Measurements from ENCODE around the gene MRPL50. TPM values are rescaled to one million over a fixed set of nuclear protein-coding genes. Genes with fewer than 3 reads are reported as not detected.

MRPL50 gene
- total RNA-seq, 1 donor, result 17.3 TPM

- Histone ChIP-seq H3K27me3 (ENCODE audit: insufficient read depth, low read length) (no peaks in the 10 kb centered on the region), H3K4me3 (ENCODE audit: low read length) (no peak overlapping the region), H3K9me3 (ENCODE audit: low read depth, low read length) (no peaks in the 10 kb centered on the region), H3K4me1 (ENCODE audit: insufficient read depth, low read length) (no peaks in the 10 kb centered on the region)
Observed at GRCh38 chr9:101428909-101429308, 30.5 kb upstream of the MRPL50 start.

GRCh38 chr9:101427957-101428655 is 29.7 kb upstream of the MRPL50 start:
- Histone ChIP-seq H3K4me1 (ENCODE audit: insufficient read depth, low read length) (no peaks in the 10 kb centered on the region), H3K4me3 (ENCODE audit: low read length) (no peak overlapping the region), H3K9me3 (ENCODE audit: low read depth, low read length) (no peaks in the 10 kb centered on the region), H3K27me3 (ENCODE audit: insufficient read depth, low read length) (no peaks in the 10 kb centered on the region)

GRCh38 chr9:101427358-101427757 is 28.9 kb upstream of the MRPL50 start:
- no peak overlapping the region for H3K4me3 ChIP-seq (ENCODE audit: low read length)
- H3K4me1 ChIP-seq (ENCODE audit: insufficient read depth, low read length), result no peaks in the 10 kb centered on the region
- H3K9me3 ChIP-seq (ENCODE audit: low read depth, low read length), result no peaks in the 10 kb centered on the region
- H3K27me3 ChIP-seq (ENCODE audit: insufficient read depth, low read length), result no peaks in the 10 kb centered on the region

GRCh38 chr9:101421653-101422065 is 23.2 kb upstream of the MRPL50 start:
- no peaks in the 10 kb centered on the region for H3K9me3 ChIP-seq (ENCODE audit: low read depth, low read length)
- H3K4me3 ChIP-seq (ENCODE audit: low read length), result no peak overlapping the region
- H3K4me1 ChIP-seq (ENCODE audit: insufficient read depth, low read length), result no peaks in the 10 kb centered on the region
- no peaks in the 10 kb centered on the region for H3K27me3 ChIP-seq (ENCODE audit: insufficient read depth, low read length)

GRCh38 chr9:101419863-101420262 is 21.4 kb upstream of the MRPL50 start:
- peaks cover 2% of the 10 kb centered on the region for H3K9me3 ChIP-seq (ENCODE audit: low read depth, low read length)
- no peak overlapping the region for H3K4me3 ChIP-seq (ENCODE audit: low read length)
- H3K4me1 ChIP-seq (ENCODE audit: insufficient read depth, low read length), result no peaks in the 10 kb centered on the region
- no peaks in the 10 kb centered on the region for H3K27me3 ChIP-seq (ENCODE audit: insufficient read depth, low read length)

- Histone ChIP-seq H3K4me1 (ENCODE audit: insufficient read depth, low read length) (no peaks in the 10 kb centered on the region), H3K4me3 (ENCODE audit: low read length) (no peak overlapping the region), H3K9me3 (ENCODE audit: low read depth, low read length) (peaks cover 13% of the 10 kb centered on the region), H3K27me3 (ENCODE audit: insufficient read depth, low read length) (no peaks in the 10 kb centered on the region)
Observed at GRCh38 chr9:101418518-101419430, 20.4 kb upstream of the MRPL50 start.

- Histone ChIP-seq H3K27me3 (ENCODE audit: insufficient read depth, low read length) (no peaks in the 10 kb centered on the region), H3K4me3 (ENCODE audit: low read length) (no peak overlapping the region), H3K4me1 (ENCODE audit: insufficient read depth, low read length) (no peaks in the 10 kb centered on the region), H3K9me3 (ENCODE audit: low read depth, low read length) (peaks cover 21% of the 10 kb centered on the region)
Observed at GRCh38 chr9:101417977-101418376, 19.6 kb upstream of the MRPL50 start.

- Histone ChIP-seq H3K4me1 (ENCODE audit: insufficient read depth, low read length) (no peaks in the 10 kb centered on the region), H3K4me3 (ENCODE audit: low read length) (no peak overlapping the region), H3K9me3 (ENCODE audit: low read depth, low read length) (peaks cover 26% of the 10 kb centered on the region), H3K27me3 (ENCODE audit: insufficient read depth, low read length) (no peaks in the 10 kb centered on the region)
Observed at GRCh38 chr9:101417389-101417788, 19.0 kb upstream of the MRPL50 start.

- Histone ChIP-seq H3K4me3 (ENCODE audit: low read length) (no peak overlapping the region), H3K27me3 (ENCODE audit: insufficient read depth, low read length) (no peaks in the 10 kb centered on the region), H3K9me3 (ENCODE audit: low read depth, low read length) (peaks cover 40% of the 10 kb centered on the region), H3K4me1 (ENCODE audit: insufficient read depth, low read length) (no peaks in the 10 kb centered on the region)
Observed at GRCh38 chr9:101415578-101415977, 17.2 kb upstream of the MRPL50 start.

GRCh38 chr9:101414839-101415238 is 16.4 kb upstream of the MRPL50 start:
- Histone ChIP-seq H3K9me3 (ENCODE audit: low read depth, low read length) (peaks cover 47% of the 10 kb centered on the region), H3K27me3 (ENCODE audit: insufficient read depth, low read length) (no peaks in the 10 kb centered on the region), H3K4me3 (ENCODE audit: low read length) (no peak overlapping the region), H3K4me1 (ENCODE audit: insufficient read depth, low read length) (no peaks in the 10 kb centered on the region)

GRCh38 chr9:101409079-101409477 is 10.7 kb upstream of the MRPL50 start:
- Histone ChIP-seq H3K9me3 (ENCODE audit: low read depth, low read length) (peaks cover 91% of the 10 kb centered on the region), H3K27me3 (ENCODE audit: insufficient read depth, low read length) (no peaks in the 10 kb centered on the region), H3K4me3 (ENCODE audit: low read length) (no peak overlapping the region), H3K4me1 (ENCODE audit: insufficient read depth, low read length) (no peaks in the 10 kb centered on the region)

- Histone ChIP-seq H3K27me3 (ENCODE audit: insufficient read depth, low read length) (no peaks in the 10 kb centered on the region), H3K4me1 (ENCODE audit: insufficient read depth, low read length) (no peaks in the 10 kb centered on the region), H3K4me3 (ENCODE audit: low read length) (no peak overlapping the region), H3K9me3 (ENCODE audit: low read depth, low read length) (peaks cover 91% of the 10 kb centered on the region)
Observed at GRCh38 chr9:101408374-101409078, 10.1 kb upstream of the MRPL50 start.

GRCh38 chr9:101403516-101404285 is 5.3 kb upstream of the MRPL50 start:
- Histone ChIP-seq H3K4me1 (ENCODE audit: insufficient read depth, low read length) (peaks cover 18% of the 10 kb centered on the region), H3K9me3 (ENCODE audit: low read depth, low read length) (peaks cover 53% of the 10 kb centered on the region), H3K4me3 (ENCODE audit: low read length) (no peak overlapping the region), H3K27me3 (ENCODE audit: insufficient read depth, low read length) (no peaks in the 10 kb centered on the region)

- Histone ChIP-seq H3K4me3 (ENCODE audit: low read length) (no peak overlapping the region), H3K9me3 (ENCODE audit: low read depth, low read length) (peaks cover 17% of the 10 kb centered on the region), H3K4me1 (ENCODE audit: insufficient read depth, low read length) (peaks cover 31% of the 10 kb centered on the region), H3K27me3 (ENCODE audit: insufficient read depth, low read length) (no peaks in the 10 kb centered on the region)
Observed at GRCh38 chr9:101400120-101400519, 1.7 kb upstream of the MRPL50 start.

Data from mononuclear cell (primary cell).